ENCODE results near the gene PPEF2. TPM values are rescaled to one million over a fixed set of nuclear protein-coding genes. Genes with fewer than 3 reads are reported as not detected.
A peak's percentile ranks its signal among the peaks of the same experiment; 100 is the strongest.

Gene PPEF2
- total RNA-seq, 1 donor from 2014 or later, result 0.07 TPM

- no peaks in the 10 kb centered on the region for H3K4me1 ChIP-seq
Observed at GRCh38 chr4:75895744-75896314, 6.4 kb downstream of the PPEF2 start.

GRCh38 chr4:75892508-75892907 lies 9.7 kb downstream of the PPEF2 start:
- no peaks in the 10 kb centered on the region for H3K36me3 Mint-ChIP-seq
- no peaks in the 10 kb centered on the region for H3K27me3 ChIP-seq
- no peak overlapping the region for H2AFZ ChIP-seq (replicated peaks)
- peaks cover 7% of the 10 kb centered on the region for H3K27me3 Mint-ChIP-seq (ENCODE audit: insufficient read depth, low read depth)
- H3K79me2 ChIP-seq (ENCODE audit: low read depth), result no peaks in the 10 kb centered on the region
- H3K4me3 Mint-ChIP-seq, result no peak overlapping the region
- no peaks in the 10 kb centered on the region for H3K4me1 ChIP-seq
- TF ChIP-seq EZH2phosphoT487 (IDR thresholded peaks at IDR 0.05) (no peak), CTCF (IDR thresholded peaks at IDR 0.05) (peak; percentile 39)
- H3K9me3 Mint-ChIP-seq, result no peaks in the 10 kb centered on the region
- no peak overlapping the region for H3K27ac Mint-ChIP-seq
- no peaks in the 10 kb centered on the region for H3K36me3 ChIP-seq
- no peaks in the 10 kb centered on the region for H3F3A ChIP-seq (ENCODE audit: low read depth)
- H3K4me1 Mint-ChIP-seq, result peaks cover 7% of the 10 kb centered on the region
- DNase-seq (ENCODE audit: low spot score), result peak; percentile 13
- no peaks in the 10 kb centered on the region for H4K20me1 ChIP-seq (ENCODE audit: low read depth)
- no peak overlapping the region for H3K4me3 ChIP-seq
- H3K27ac ChIP-seq, result no peak overlapping the region
- H3K9ac ChIP-seq, result no peak overlapping the region
- H3K4me2 ChIP-seq, result no peak overlapping the region
- no peaks in the 10 kb centered on the region for H3K9me3 ChIP-seq (ENCODE audit: low read depth)

More at GRCh38 chr4:75895744-75896314, 6.4 kb downstream of the PPEF2 start:
- peaks cover 6% of the 10 kb centered on the region for H3K27me3 Mint-ChIP-seq (ENCODE audit: insufficient read depth, low read depth)
- H3K4me1 Mint-ChIP-seq, result no peaks in the 10 kb centered on the region
- peaks cover 8% of the 10 kb centered on the region for H3K9me3 Mint-ChIP-seq
- no peak overlapping the region for H3K27ac ChIP-seq
- no peak overlapping the region for H3K4me2 ChIP-seq
- peaks cover 2% of the 10 kb centered on the region for H3K36me3 Mint-ChIP-seq
- no peaks in the 10 kb centered on the region for H3K79me2 ChIP-seq (ENCODE audit: low read depth)
- H2AFZ ChIP-seq (replicated peaks), result no peak overlapping the region
- no peak overlapping the region for H3K4me3 Mint-ChIP-seq
- DNase-seq (ENCODE audit: low spot score), result peak; percentile 31
- no peak overlapping the region for H3K4me3 ChIP-seq
- no peaks in the 10 kb centered on the region for H3K27me3 ChIP-seq
- no peak overlapping the region for H3K9ac ChIP-seq
- no peaks in the 10 kb centered on the region for H4K20me1 ChIP-seq (ENCODE audit: low read depth)
- H3K9me3 ChIP-seq (ENCODE audit: low read depth), result no peaks in the 10 kb centered on the region
- no peak overlapping the region for H3K27ac Mint-ChIP-seq
- no peaks in the 10 kb centered on the region for H3F3A ChIP-seq (ENCODE audit: low read depth)
- TF ChIP-seq CTCF (IDR thresholded peaks at IDR 0.05), result peak; percentile 75
- no peak for TF ChIP-seq EZH2phosphoT487 (IDR thresholded peaks at IDR 0.05)
- TF ChIP-seq EZH2 (IDR thresholded peaks at IDR 0.05), result no peak
- H3K36me3 ChIP-seq, result no peaks in the 10 kb centered on the region

GRCh38 chr4:75891611-75892010 lies 10.6 kb downstream of the PPEF2 start:
- Mint-ChIP-seq H3K36me3 (no peaks in the 10 kb centered on the region), H3K4me3 (no peak overlapping the region), H3K27me3 (ENCODE audit: insufficient read depth, low read depth) (peaks cover 7% of the 10 kb centered on the region), H3K4me1 (peaks cover 7% of the 10 kb centered on the region), H3K27ac (no peak overlapping the region), H3K9me3 (no peaks in the 10 kb centered on the region)
- Histone ChIP-seq H3K4me2 (no peak overlapping the region), H3K4me3 (no peak overlapping the region), H3F3A (ENCODE audit: low read depth) (no peaks in the 10 kb centered on the region), H3K36me3 (no peaks in the 10 kb centered on the region), H2AFZ (replicated peaks) (no peak overlapping the region), H4K20me1 (ENCODE audit: low read depth) (no peaks in the 10 kb centered on the region), H3K4me1 (no peaks in the 10 kb centered on the region), H3K9me3 (ENCODE audit: low read depth) (no peaks in the 10 kb centered on the region), H3K27ac (no peak overlapping the region), H3K27me3 (no peaks in the 10 kb centered on the region), H3K9ac (no peak overlapping the region), H3K79me2 (ENCODE audit: low read depth) (no peaks in the 10 kb centered on the region)
- no peak for TF ChIP-seq EZH2 (IDR thresholded peaks at IDR 0.05)
- TF ChIP-seq EZH2phosphoT487 (IDR thresholded peaks at IDR 0.05), result no peak
- no peak for TF ChIP-seq CTCF (IDR thresholded peaks at IDR 0.05)
- DNase-seq (ENCODE audit: low spot score), result no peak

All from neural progenitor cell (in vitro differentiated cells).